ENCODE data around the gene ISLR. TPM values are rescaled to one million over a fixed set of nuclear protein-coding genes. Genes with fewer than 3 reads are reported as not detected.

ISLR gene, protein sequence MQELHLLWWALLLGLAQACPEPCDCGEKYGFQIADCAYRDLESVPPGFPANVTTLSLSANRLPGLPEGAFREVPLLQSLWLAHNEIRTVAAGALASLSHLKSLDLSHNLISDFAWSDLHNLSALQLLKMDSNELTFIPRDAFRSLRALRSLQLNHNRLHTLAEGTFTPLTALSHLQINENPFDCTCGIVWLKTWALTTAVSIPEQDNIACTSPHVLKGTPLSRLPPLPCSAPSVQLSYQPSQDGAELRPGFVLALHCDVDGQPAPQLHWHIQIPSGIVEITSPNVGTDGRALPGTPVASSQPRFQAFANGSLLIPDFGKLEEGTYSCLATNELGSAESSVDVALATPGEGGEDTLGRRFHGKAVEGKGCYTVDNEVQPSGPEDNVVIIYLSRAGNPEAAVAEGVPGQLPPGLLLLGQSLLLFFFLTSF
- total RNA-seq: 250 and 302 TPM in 2 replicates

DNA sequence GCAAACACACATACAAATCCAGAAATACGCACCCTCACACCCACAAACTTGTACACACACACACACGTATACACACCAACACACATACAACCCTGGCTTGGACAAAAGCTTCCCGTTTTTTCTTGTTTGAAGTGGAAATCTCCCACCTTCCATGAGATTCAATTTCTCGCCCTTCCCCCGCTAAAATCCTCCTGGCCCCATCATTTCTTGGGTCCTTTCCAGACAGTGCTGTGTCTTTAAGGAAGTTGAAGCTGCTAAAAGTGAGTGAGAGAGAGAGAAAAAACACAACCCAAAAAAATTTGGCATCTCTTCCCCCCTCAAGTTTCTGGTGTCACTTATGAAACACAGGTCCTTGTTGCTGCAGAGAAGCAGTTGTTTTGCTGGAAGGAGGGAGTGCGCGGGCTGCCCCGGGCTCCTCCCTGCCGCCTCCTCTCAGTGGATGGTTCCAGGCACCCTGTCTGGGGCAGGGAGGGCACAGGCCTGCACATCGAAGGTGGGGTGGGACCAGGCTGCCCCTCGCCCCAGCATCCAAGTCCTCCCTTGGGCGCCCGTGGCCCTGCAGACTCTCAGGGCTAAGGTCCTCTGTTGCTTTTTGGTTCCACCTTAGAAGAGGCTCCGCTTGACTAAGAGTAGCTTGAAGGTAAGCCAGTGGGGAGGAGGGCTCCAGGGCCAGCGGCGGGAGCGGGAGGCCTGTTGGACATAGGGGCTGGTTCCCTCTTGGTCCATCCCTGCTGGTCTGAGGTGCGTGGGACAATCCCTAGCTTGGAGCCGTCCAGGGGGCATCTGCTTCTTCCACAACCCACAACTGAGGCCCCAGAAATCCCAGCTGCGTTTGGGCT is at the start of gene ISLR:
TSS of gene ISLR (plus strand) at position 331 of the 839 bp plus-strand sequence. CDS start 1,149 bp downstream, outside the sequence.

DNA sequence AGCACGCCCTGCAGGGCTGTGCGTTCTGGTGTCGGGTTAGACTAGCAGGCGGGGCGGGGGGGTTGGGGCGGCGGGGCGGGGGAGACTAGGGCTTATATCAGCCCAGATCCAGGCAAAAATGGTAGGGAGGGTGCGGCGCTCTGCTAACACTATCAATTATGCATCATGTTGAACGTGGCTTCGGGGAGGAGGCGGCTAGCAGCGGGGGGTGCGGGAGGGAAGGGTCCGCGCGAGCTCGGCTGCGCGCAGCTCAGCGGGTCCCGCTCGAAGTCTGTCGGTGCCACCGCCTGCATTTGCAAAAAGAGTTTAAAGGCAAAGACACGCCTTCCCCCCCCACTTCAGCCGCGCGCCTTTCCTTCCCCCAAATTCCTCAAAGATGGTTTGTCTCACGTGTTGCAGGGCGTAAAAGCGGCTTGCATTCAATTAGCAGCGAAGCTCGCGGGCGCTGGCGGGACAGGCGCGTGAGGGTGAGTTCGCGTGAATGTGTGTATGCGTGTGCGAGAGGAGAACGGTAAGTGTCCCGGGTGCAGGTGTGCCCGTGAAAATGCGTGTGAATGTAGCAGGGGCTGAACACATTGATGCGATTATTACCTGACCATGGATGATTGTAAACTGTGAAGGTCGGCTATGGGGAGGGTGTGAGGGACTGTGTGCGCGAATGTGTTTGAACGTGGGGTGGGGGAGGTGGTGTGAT is 43.2 kb upstream of the ISLR start, which contains the start of gene ISLR2:
TSS of gene ISLR2 (plus strand) at position 432 of the 694 bp plus-strand sequence. CDS start 2,169 bp downstream, outside the sequence.

GRCh38 chr15:74202452-74203401 is 29.2 kb downstream of the ISLR start, which contains the start of gene STRA6:
Gene STRA6 (minus strand): TSS chr15:74202787. CDS start chr15:74202267, 520 bp downstream.

Small RNAs within 50 kb of the gene (small RNA-seq; reads per million reads assigned to genes)
- gene RF00017: not detected

Other genes with a start within 250 kb of the ISLR start
- 157 and 171 TPM in 2 replicates for gene LOXL1, start 247.2 kb upstream of the ISLR start, total RNA-seq
- 10.3 and 12.4 TPM in 2 replicates for gene STOML1, start 181.4 kb upstream of the ISLR start, total RNA-seq
- gene PML, start 179.0 kb upstream of the ISLR start, total RNA-seq: 22.9 and 28.4 TPM in 2 replicates
- 0.11 and 0.13 TPM in 2 replicates for gene GOLGA6A, start 91.2 kb upstream of the ISLR start, total RNA-seq
- not detected in 2 replicates for gene ISLR2, start 43.1 kb upstream of the ISLR start, total RNA-seq
- 0.39 and 0.86 TPM in 2 replicates for gene STRA6, start 29.1 kb downstream of the ISLR start, total RNA-seq
- not detected in 2 replicates for gene CCDC33, start 62.6 kb downstream of the ISLR start, total RNA-seq
- 4.6 and 5.2 TPM in 2 replicates for gene CYP11A1, start 193.9 kb downstream of the ISLR start, total RNA-seq